ENCODE data around the gene CLEC17A.

- no peak for TF ChIP-seq POLR2A (IDR thresholded peaks at IDR 0.05; ENCODE audit: low read depth, low read length)
- TF ChIP-seq TAF1 (IDR thresholded peaks at IDR 0.05; ENCODE audit: low read depth, low read length): no peak
- no peak for TF ChIP-seq POLR2AphosphoS5 (IDR thresholded peaks at IDR 0.05; ENCODE audit: low read depth, low read length)
- no peak for TF ChIP-seq PAX5 (IDR thresholded peaks at IDR 0.05; ENCODE audit: insufficient read depth, low read length, severe bottlenecking)
- no peak for TF ChIP-seq SPI1 (IDR thresholded peaks at IDR 0.05; ENCODE audit: low read depth, low read length)
Measured at GRCh38 chr19:14555918-14556661, 26.8 kb upstream of the CLEC17A start.

Data from GM12891 (cell line).